T-cell (primary cell): ENCODE data around the gene TLL2. TPM values are rescaled to one million over a fixed set of nuclear protein-coding genes. Genes with fewer than 3 reads are reported as not detected.

ENCODE experiments used
- ATAC-seq, 4 experiments: fragments of 200-7000 bp in 3 of 4; fragments of 150-1000 bp in 1 of 4; cut with Tn5 transposase; replicated peaks in 1 of 4; 1 replicate in 3 of 4; 2 replicates in 1 of 4; pipeline ENCODE4 v1.10.0; 2021; ENCODE audit warnings: moderate library complexity in 3 of 4, mild to moderate bottlenecking in 2 of 4, moderate number of reproducible peaks in 1 of 4
- CTCF ChIA-PET, 2 donors: fragments of 300-600 bp; sonication (Branson Sonifier 250); formaldehyde crosslinking; loops; one replicate each; lab custom pipeline; 2022; ENCODE audit warnings: antibody characterized with exemption in 2 of 2; lab: Charles Lee
- POLR2A ChIA-PET, 2 donors: fragments of 300-600 bp; sonication (Branson Sonifier 250); formaldehyde crosslinking; loops; one replicate each; lab custom pipeline; 2022; ENCODE audit warnings: antibody characterized with exemption in 2 of 2; lab: Charles Lee
- DNase-seq, 35 experiments: peaks; one replicate each; pipeline versions ENCODE4 v3.0.0 to v3.0.0-alpha.2; 2013 to 2023
- H3K27ac ChIP-seq: one replicate; pipeline ENCODE4 v1.5.1; 2013; ENCODE audit warnings: low read length
- H3K27me3 ChIP-seq, 2 experiments: replicated peaks in 1 of 2; 1 replicate in 1 of 2; 2 replicates in 1 of 2; pipeline versions ENCODE4 v1.6.1 to v1.7.0; 2013; ENCODE audit warnings: low read length in 1 of 2, mixed read lengths in 1 of 2; ENCODE audit not compliant: control insufficient read depth in 2 of 2, insufficient read depth in 2 of 2; ENCODE audit errors: extremely low read depth in 1 of 2
- H3K36me3 ChIP-seq, 2 donors: 1 replicate in 1 of 2; 2 replicates in 1 of 2; pipeline versions ENCODE4 v1.6.1 to v1.7.0; 2013; ENCODE audit warnings: low read length in 1 of 2; ENCODE audit not compliant: control insufficient read depth in 2 of 2, insufficient read depth in 1 of 2; ENCODE audit errors: extremely low read depth in 1 of 2
- H3K4me1 ChIP-seq, 2 experiments: 1 replicate in 1 of 2; 2 replicates in 1 of 2; pipeline versions ENCODE4 v1.6.1 to v1.7.0; 2013; ENCODE audit warnings: low read length in 2 of 2, mixed read lengths in 1 of 2; ENCODE audit not compliant: insufficient read depth in 2 of 2, control insufficient read depth in 1 of 2; ENCODE audit errors: extremely low read depth in 1 of 2
- H3K4me3 ChIP-seq, 2 donors: 1 replicate in 1 of 2; 2 replicates in 1 of 2; pipeline versions ENCODE4 v1.5.1 to v1.7.0; 2013; ENCODE audit warnings: mild to moderate bottlenecking in 2 of 2, low read length in 1 of 2, moderate library complexity in 1 of 2; ENCODE audit not compliant: control insufficient read depth in 1 of 2; ENCODE audit errors: extremely low read depth in 1 of 2
- H3K9me3 ChIP-seq: 2 replicates; pipeline ENCODE4 v1.7.0; 2013
- H3K27ac Mint-ChIP-seq, 2 donors: one replicate each; pipeline ENCODE4 v1.8.0; 2020 to 2021; ENCODE audit warnings: mild to moderate bottlenecking in 2 of 2, mixed read lengths in 2 of 2
- H3K27me3 Mint-ChIP-seq, 2 donors: one replicate each; pipeline ENCODE4 v1.8.0; 2021 to 2022; ENCODE audit warnings: mixed read lengths in 2 of 2
- H3K36me3 Mint-ChIP-seq: one replicate; pipeline ENCODE4 v1.8.0; 2021; ENCODE audit warnings: mixed read lengths
- H3K4me1 Mint-ChIP-seq, 3 donors: one replicate each; pipeline ENCODE4 v1.8.0; 2020 to 2022; ENCODE audit warnings: mixed read lengths in 3 of 3, mild to moderate bottlenecking in 1 of 3
- H3K4me3 Mint-ChIP-seq, 3 donors: one replicate each; pipeline ENCODE4 v1.8.0; 2020 to 2022; ENCODE audit warnings: mild to moderate bottlenecking in 3 of 3, mixed read lengths in 3 of 3, moderate library complexity in 3 of 3
- H3K9me3 Mint-ChIP-seq, 3 donors: one replicate each; pipeline ENCODE4 v1.8.0; 2020 to 2022; ENCODE audit warnings: mixed read lengths in 3 of 3
- WGBS: methylation state at CpG from one replicate; pipeline ENCODE4 v1.1.5; 2013; ENCODE audit warnings: missing lambda C conversion rate; ENCODE audit not compliant: insufficient coverage; 5-methylcytosine and 5-hydroxymethylcytosine counted together
- total RNA-seq, 35 experiments: library from RNA in 6 of 35; stranded (reverse) in 6 of 35; fragments of 120-200 nt in 1 of 35; gene quantifications; one replicate each; pipeline versions ENCODE4 v1.2.1 to v1.2.4 and lab custom pipeline; 2013 to 2026

Gene TLL2
- total RNA-seq, 5 donors from 2014 or later (not counting 1 experiment from before 2014, with no cell fraction given), result 0.15 to 0.32 (median 0.23) TPM; not detected in 2

GRCh38 chr10:96416643-96417042 is 97.1 kb downstream of the TLL2 start:
- POLR2A ChIA-PET, result no interaction called here
- Histone ChIP-seq H3K9me3 (no peaks in the 10 kb centered on the region), H3K4me3 (no peak overlapping the region), H3K4me1 (no peaks in the 10 kb centered on the region), H3K36me3 (no peaks in the 10 kb centered on the region), H3K27me3 (peaks cover 0 to 19% of the 10 kb centered on the region in 2 experiments), H3K27ac (no peak overlapping the region)
- ATAC-seq (no peak), DNase-seq (no peak)
- no peak overlapping the region for H3K4me3 Mint-ChIP-seq
- CTCF ChIA-PET, result interaction anchor here in 1 of 2 donors (0.6 kb wide), 1 partner anchor 421 kb away, joined by 3 read pairs; no protein-coding TSS in a partner anchor
- peaks cover 6 to 12% of the 10 kb centered on the region in 2 donors for H3K27me3 Mint-ChIP-seq
- WGBS, result 63% methylated on average over 4 of the region's 7 CpGs
- no peaks in the 10 kb centered on the region for H3K4me1 Mint-ChIP-seq
- H3K36me3 Mint-ChIP-seq, result no peaks in the 10 kb centered on the region
- H3K9me3 Mint-ChIP-seq, result no peaks in the 10 kb centered on the region
- no peak overlapping the region for H3K27ac Mint-ChIP-seq

- Histone ChIP-seq H3K27ac (no peak overlapping the region), H3K36me3 (no peaks in the 10 kb centered on the region), H3K4me3 (no peak overlapping the region), H3K27me3 (peaks cover 0 to 19% of the 10 kb centered on the region in 2 experiments), H3K4me1 (no peaks in the 10 kb centered on the region), H3K9me3 (no peaks in the 10 kb centered on the region)
- POLR2A ChIA-PET, result no interaction called here
- Mint-ChIP-seq H3K4me1 (no peaks in the 10 kb centered on the region), H3K4me3 (no peak overlapping the region), H3K9me3 (no peaks in the 10 kb centered on the region), H3K36me3 (no peaks in the 10 kb centered on the region), H3K27me3 (peaks cover 10 to 12% of the 10 kb centered on the region in 2 donors), H3K27ac (no peak overlapping the region)
- ATAC-seq, result no peak
- no peak for DNase-seq
- WGBS, result 88% methylated on average over 4 of the region's 5 CpGs
- CTCF ChIA-PET, result interaction anchor here in 1 of 2 donors (0.6 kb wide), 1 partner anchor 422 kb away, joined by 3 read pairs; no protein-coding TSS in a partner anchor
Observed at GRCh38 chr10:96415891-96416554, 97.7 kb downstream of the TLL2 start.

GRCh38 chr10:96415150-96415890 is 98.4 kb downstream of the TLL2 start:
- WGBS, result 93% methylated on average over 1 of the region's 1 CpG
- CTCF ChIA-PET, result no interaction called here
- H3K9me3 ChIP-seq, result no peaks in the 10 kb centered on the region
- no peak for ATAC-seq
- Mint-ChIP-seq H3K36me3 (no peaks in the 10 kb centered on the region), H3K4me1 (no peaks in the 10 kb centered on the region), H3K27me3 (peaks cover 10 to 12% of the 10 kb centered on the region in 2 donors), H3K4me3 (no peak overlapping the region), H3K9me3 (no peaks in the 10 kb centered on the region), H3K27ac (no peak overlapping the region)
- H3K27me3 ChIP-seq, result peaks cover 0 to 22% of the 10 kb centered on the region in 2 experiments
- H3K4me3 ChIP-seq, result no peak overlapping the region
- H3K36me3 ChIP-seq, result no peaks in the 10 kb centered on the region
- POLR2A ChIA-PET, result no interaction called here
- no peak overlapping the region for H3K27ac ChIP-seq
- no peaks in the 10 kb centered on the region for H3K4me1 ChIP-seq
- DNase-seq, result no peak

GRCh38 chr10:96414303-96414702 is 99.4 kb downstream of the TLL2 start:
- ChIA-PET POLR2A (no interaction called here), CTCF (no interaction called here)
- Histone ChIP-seq H3K27ac (no peak overlapping the region), H3K9me3 (no peaks in the 10 kb centered on the region), H3K27me3 (peaks cover 0 to 31% of the 10 kb centered on the region in 2 experiments), H3K4me1 (no peaks in the 10 kb centered on the region), H3K4me3 (no peak overlapping the region), H3K36me3 (no peaks in the 10 kb centered on the region)
- ATAC-seq, result no peak
- H3K4me1 Mint-ChIP-seq, result no peaks in the 10 kb centered on the region
- H3K27ac Mint-ChIP-seq, result no peak overlapping the region
- no peak for DNase-seq
- no peaks in the 10 kb centered on the region for H3K9me3 Mint-ChIP-seq
- H3K36me3 Mint-ChIP-seq, result no peaks in the 10 kb centered on the region
- peaks cover 12 to 16% of the 10 kb centered on the region in 2 donors for H3K27me3 Mint-ChIP-seq
- 77% methylated on average over 5 of the region's 5 CpGs for WGBS
- H3K4me3 Mint-ChIP-seq, result no peak overlapping the region

GRCh38 chr10:96413151-96413787 is 100.5 kb downstream of the TLL2 start:
- no peaks in the 10 kb centered on the region for H3K36me3 Mint-ChIP-seq
- CTCF ChIA-PET, result interaction anchor here in 1 of 2 donors (0.5 kb wide), 1 partner anchor 357 kb away, joined by 3 read pairs; no protein-coding TSS in a partner anchor
- Histone ChIP-seq H3K36me3 (no peaks in the 10 kb centered on the region), H3K27me3 (peaks cover 0 to 29% of the 10 kb centered on the region in 2 experiments), H3K4me3 (no peak overlapping the region), H3K4me1 (no peaks in the 10 kb centered on the region), H3K9me3 (no peaks in the 10 kb centered on the region), H3K27ac (no peak overlapping the region)
- no peak for ATAC-seq
- H3K27me3 Mint-ChIP-seq, result peaks cover 12 to 19% of the 10 kb centered on the region in 2 donors
- no peaks in the 10 kb centered on the region for H3K4me1 Mint-ChIP-seq
- POLR2A ChIA-PET, result no interaction called here
- no peak overlapping the region for H3K4me3 Mint-ChIP-seq
- 79% methylated on average over 13 of the region's 13 CpGs for WGBS
- no peaks in the 10 kb centered on the region for H3K9me3 Mint-ChIP-seq
- DNase-seq, result no peak
- H3K27ac Mint-ChIP-seq, result no peak overlapping the region

- H3K36me3 ChIP-seq, result no peaks in the 10 kb centered on the region
Observed at GRCh38 chr10:96411716-96412320, 101.9 kb downstream of the TLL2 start.

More at GRCh38 chr10:96411716-96412320, 101.9 kb downstream of the TLL2 start:
- no peaks in the 10 kb centered on the region for H3K4me1 ChIP-seq
- H3K4me3 ChIP-seq, result no peak overlapping the region
- Mint-ChIP-seq H3K9me3 (no peaks in the 10 kb centered on the region), H3K4me3 (no peak overlapping the region), H3K36me3 (no peaks in the 10 kb centered on the region), H3K4me1 (no peaks in the 10 kb centered on the region), H3K27ac (no peak overlapping the region), H3K27me3 (peaks cover 27 to 29% of the 10 kb centered on the region in 2 donors)
- no peak for DNase-seq
- POLR2A ChIA-PET, result no interaction called here
- no peaks in the 10 kb centered on the region for H3K9me3 ChIP-seq
- 48% methylated on average over 4 of the region's 10 CpGs for WGBS
- ATAC-seq, result no peak
- H3K27me3 ChIP-seq, result peaks cover 0 to 29% of the 10 kb centered on the region in 2 experiments
- CTCF ChIA-PET, result interaction anchor here in 1 of 2 donors (0.9 kb wide), 1 partner anchor 40 kb away, joined by 3 read pairs; no protein-coding TSS in a partner anchor
- H3K27ac ChIP-seq, result no peak overlapping the region
